Adipocyte (in vitro differentiated cells): Measurements from ENCODE around the gene SPINT4.
"Not testable (repeated sequence)": the region's sequence is repeated elsewhere in the genome, so short reads cannot be mapped to it uniquely, and the experiment has no call there.

Experiments used
- DNase-seq: peaks from one replicate; pipeline ENCODE4 v3.0.0-alpha.2; 2015; ENCODE audit warnings: low read depth
- H3K27me3 ChIP-seq: replicated peaks from 2 replicates; pipeline ENCODE4 v1.7.0; 2013; ENCODE audit warnings: mild to moderate bottlenecking, low read length, moderate library complexity; ENCODE audit not compliant: control insufficient read depth, insufficient read depth
- H3K36me3 ChIP-seq: 2 replicates; pipeline ENCODE4 v1.7.0; 2013; ENCODE audit warnings: low read length, mild to moderate bottlenecking, moderate library complexity; ENCODE audit not compliant: control insufficient read depth, insufficient read depth, severe bottlenecking
- H3K4me1 ChIP-seq: 2 replicates; pipeline ENCODE4 v1.7.0; 2013; ENCODE audit warnings: mild to moderate bottlenecking, low read length, moderate library complexity; ENCODE audit not compliant: control insufficient read depth, insufficient read depth
- H3K4me3 ChIP-seq: 2 replicates; pipeline ENCODE4 v1.7.0; 2013; ENCODE audit warnings: mild to moderate bottlenecking, low read length, moderate library complexity
- H3K9ac ChIP-seq: 2 replicates; pipeline ENCODE4 v1.7.0; 2013; ENCODE audit warnings: mild to moderate bottlenecking, low read length, moderate library complexity
- H3K9me3 ChIP-seq: 2 replicates; pipeline ENCODE4 v1.7.0; 2013; ENCODE audit warnings: mild to moderate bottlenecking, low read length, moderate library complexity; ENCODE audit not compliant: control insufficient read depth

SPINT4 gene

DNA sequence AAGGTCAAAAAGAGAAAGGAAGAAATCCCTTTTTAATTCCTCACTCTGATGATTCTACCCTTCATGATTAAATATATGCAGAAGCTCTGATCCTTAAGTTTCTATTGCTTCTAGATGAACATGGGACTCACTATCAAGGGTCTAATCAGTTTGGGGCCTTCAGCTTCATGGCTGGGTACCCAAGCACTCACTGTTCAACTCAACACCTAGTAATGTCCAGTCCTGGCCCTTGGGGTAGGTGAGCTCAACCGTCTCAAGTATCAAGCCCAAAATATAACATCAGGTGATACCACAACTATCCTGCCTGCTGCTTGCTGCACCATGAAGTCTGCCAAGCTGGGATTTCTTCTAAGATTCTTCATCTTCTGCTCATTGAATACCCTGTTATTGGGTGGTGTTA is at the start of gene SPINT4:
Gene SPINT4, plus strand, starts transcription at position 301 of the 400 bp plus-strand sequence. Its CDS starts 21 bp downstream, at position 322.
- no peak for DNase-seq
- no peaks in the 10 kb centered on the region for H3K27me3 ChIP-seq
- H3K9ac ChIP-seq: no peak within 1 kb of the TSS
- H3K4me3 ChIP-seq: no peak within 1 kb of the TSS
- H3K4me1 ChIP-seq: peaks cover 13% of the 10 kb centered on the region
- peaks cover 2% of the 10 kb centered on the region for H3K9me3 ChIP-seq
- no peaks in the 10 kb centered on the region for H3K36me3 ChIP-seq

DNA sequence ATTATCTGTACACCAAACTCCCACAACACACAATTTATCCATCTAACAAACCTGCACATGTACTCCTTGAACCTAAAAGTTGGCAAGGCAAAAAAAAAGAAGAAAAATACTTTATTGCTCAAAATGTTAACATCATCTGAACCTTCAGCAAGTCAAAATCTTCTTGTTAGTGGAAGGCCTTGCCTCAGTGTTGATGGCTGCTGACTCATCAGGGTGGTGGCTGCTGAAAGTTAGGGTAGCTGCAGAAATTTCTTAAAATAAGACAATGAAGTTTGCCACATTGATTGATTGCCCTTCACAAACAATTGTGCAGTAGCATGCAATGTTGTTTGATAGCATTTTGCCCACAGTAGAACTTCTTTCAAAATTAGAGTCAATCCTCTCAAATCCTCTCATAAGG is 49.4 kb upstream of the SPINT4 start:
- Histone ChIP-seq H3K4me3 (no peak overlapping the region), H3K9ac (no peak overlapping the region), H3K36me3 (no peaks in the 10 kb centered on the region), H3K9me3 (peaks cover 31% of the 10 kb centered on the region), H3K4me1 (no peaks in the 10 kb centered on the region), H3K27me3 (no peaks in the 10 kb centered on the region)
- DNase-seq: no peak

DNA sequence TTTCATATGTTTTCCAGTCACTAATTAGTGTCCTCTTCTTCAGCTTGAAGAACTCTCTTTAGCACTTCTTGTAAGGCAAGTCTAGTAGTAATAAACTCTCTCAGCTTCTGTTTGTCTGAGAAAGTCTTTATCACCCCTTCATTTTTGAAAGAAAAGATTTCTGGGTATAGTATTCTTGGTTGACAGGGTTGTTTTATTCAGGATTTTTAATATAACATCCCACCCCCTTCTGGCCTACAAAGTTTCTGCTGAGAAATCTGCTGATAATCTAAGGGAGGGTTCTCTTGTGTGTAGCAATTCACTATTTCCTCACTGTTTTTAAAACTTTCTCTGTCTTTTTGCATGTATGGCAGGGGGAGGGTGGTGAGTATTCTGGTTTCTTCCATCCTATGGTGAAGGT is 42.5 kb upstream of the SPINT4 start:
- H3K36me3 ChIP-seq: no peaks in the 10 kb centered on the region
- no peaks in the 10 kb centered on the region for H3K4me1 ChIP-seq
- no peak for DNase-seq
- no peak overlapping the region for H3K4me3 ChIP-seq
- H3K27me3 ChIP-seq: peaks cover 10% of the 10 kb centered on the region
- no peak overlapping the region for H3K9ac ChIP-seq
- peaks cover 49% of the 10 kb centered on the region for H3K9me3 ChIP-seq

DNA sequence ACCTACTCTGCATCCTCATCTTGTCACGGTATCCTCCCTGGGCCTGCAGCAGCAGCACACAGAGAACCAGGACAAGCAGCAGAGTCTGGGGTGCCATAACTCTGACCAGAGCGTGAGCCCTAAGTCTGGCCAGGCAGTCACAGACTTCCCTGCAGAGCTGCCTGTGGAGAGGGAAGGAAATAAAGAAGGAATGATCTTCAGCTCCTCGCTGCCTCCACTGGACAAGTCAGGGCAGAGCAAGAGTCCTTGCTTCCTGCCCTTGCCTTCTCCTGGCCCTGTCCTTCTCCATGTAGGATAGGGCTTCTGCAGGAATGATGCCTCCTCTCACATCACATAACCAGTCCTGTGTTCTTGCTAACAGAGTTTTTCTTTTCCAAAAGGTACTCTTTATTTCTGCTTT is 36.3 kb upstream of the SPINT4 start:
- H3K4me3 ChIP-seq: no peak overlapping the region
- peaks cover 10% of the 10 kb centered on the region for H3K27me3 ChIP-seq
- H3K9ac ChIP-seq: no peak overlapping the region
- DNase-seq: no peak
- no peaks in the 10 kb centered on the region for H3K4me1 ChIP-seq
- H3K36me3 ChIP-seq: no peaks in the 10 kb centered on the region
- peaks cover 4% of the 10 kb centered on the region for H3K9me3 ChIP-seq

DNA sequence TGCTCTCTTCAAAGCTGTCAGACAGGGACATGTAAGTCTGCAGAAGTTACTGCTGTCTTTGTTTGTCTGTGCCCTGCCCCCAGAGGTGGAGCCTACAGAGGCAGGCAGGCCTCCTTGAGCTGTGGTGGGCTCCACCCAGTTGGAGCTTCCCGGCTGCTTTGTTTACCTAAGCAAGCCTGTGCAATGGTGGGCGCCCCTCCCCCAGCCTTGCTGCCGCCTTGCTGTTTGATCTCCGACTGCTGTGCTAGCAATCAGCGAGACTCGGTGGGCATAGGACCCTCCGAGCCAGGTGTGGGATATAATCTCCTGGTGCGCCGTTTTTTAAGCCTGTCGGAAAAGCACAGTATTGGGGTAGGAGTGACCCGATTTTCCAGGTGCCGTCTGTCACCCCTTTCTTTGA is 28.8 kb upstream of the SPINT4 start:
- not testable (repeated sequence) for H3K9me3 ChIP-seq

DNA sequence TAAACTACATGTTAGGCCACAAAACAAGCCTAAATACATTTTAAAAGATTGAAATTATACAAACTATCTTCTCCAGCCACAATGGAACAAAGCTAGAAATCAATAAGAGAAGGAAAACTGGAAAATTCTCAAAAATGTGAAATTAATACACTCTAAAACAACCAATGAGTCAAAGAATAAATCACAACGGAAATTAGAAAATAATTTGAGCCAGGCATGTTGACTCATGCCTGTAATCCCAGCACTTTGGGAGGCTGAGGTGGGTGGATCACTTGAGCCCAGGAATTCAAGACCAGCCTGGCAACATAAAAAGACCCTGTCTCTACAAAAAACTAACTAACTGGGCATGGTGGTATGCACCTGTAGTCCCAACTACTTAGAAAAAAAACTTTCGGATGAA is 26.7 kb upstream of the SPINT4 start:
- Histone ChIP-seq H3K27me3 (no peaks in the 10 kb centered on the region), H3K36me3 (no peaks in the 10 kb centered on the region), H3K9ac (no peak overlapping the region), H3K4me3 (no peak overlapping the region), H3K9me3 (no peaks in the 10 kb centered on the region), H3K4me1 (no peaks in the 10 kb centered on the region)
- DNase-seq: no peak

More for the DNA sequence above, 28.8 kb upstream of the SPINT4 start:
- not testable (repeated sequence) for DNase-seq, H3K27me3 ChIP-seq, H3K36me3 ChIP-seq, H3K9ac ChIP-seq, H3K4me3 ChIP-seq, H3K4me1 ChIP-seq

DNA sequence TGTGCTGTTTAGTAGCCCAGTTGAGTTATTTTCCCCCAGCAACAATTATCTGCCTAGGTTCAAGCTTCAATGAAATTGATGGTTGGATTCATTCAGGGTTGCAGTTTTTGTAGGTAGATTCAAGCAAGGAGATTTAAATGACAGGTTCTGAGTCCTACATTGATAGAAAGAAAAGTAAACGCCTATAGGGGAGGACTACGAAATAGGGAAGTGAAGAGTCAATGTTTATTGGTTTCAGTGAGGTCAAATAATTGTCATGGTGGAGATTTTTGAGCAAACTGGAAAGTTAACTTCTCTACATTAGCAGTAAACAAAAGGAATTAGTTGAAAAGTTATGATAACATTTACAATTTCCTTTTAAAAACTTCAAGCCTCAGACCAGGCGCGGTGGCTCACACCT is 21.0 kb upstream of the SPINT4 start:
- Histone ChIP-seq H3K27me3 (no peaks in the 10 kb centered on the region), H3K9me3 (no peaks in the 10 kb centered on the region), H3K9ac (no peak overlapping the region), H3K36me3 (no peaks in the 10 kb centered on the region), H3K4me3 (no peak overlapping the region), H3K4me1 (no peaks in the 10 kb centered on the region)
- no peak for DNase-seq

DNA sequence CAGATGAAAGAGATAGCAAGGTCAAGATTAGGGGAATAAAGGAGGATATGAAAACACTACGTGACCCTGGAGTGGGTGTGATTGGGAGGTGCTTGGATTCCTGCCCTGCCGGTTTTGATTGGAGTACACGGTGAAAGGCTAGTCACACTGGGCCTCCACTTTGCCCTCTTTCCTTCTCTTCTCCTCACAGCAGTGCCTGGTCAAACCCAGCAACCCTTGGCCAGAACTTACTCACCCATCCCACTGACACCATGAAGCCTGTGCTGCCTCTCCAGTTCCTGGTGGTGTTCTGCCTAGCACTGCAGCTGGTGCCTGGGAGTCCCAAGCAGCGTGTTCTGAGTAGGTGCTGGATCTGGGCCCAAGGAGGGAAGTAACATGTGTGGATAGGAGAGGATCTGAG is 20.3 kb upstream of the SPINT4 start, which contains the start of gene WFDC13:
Gene WFDC13, plus strand, starts transcription at position 166 of the 400 bp plus-strand sequence. Its CDS starts 86 bp downstream, at position 252.
- Histone ChIP-seq H3K9ac (no peak within 1 kb of the TSS), H3K27me3 (no peaks in the 10 kb centered on the region), H3K4me1 (no peaks in the 10 kb centered on the region), H3K36me3 (no peaks in the 10 kb centered on the region), H3K4me3 (no peak within 1 kb of the TSS), H3K9me3 (no peaks in the 10 kb centered on the region)
- no peak for DNase-seq

DNA sequence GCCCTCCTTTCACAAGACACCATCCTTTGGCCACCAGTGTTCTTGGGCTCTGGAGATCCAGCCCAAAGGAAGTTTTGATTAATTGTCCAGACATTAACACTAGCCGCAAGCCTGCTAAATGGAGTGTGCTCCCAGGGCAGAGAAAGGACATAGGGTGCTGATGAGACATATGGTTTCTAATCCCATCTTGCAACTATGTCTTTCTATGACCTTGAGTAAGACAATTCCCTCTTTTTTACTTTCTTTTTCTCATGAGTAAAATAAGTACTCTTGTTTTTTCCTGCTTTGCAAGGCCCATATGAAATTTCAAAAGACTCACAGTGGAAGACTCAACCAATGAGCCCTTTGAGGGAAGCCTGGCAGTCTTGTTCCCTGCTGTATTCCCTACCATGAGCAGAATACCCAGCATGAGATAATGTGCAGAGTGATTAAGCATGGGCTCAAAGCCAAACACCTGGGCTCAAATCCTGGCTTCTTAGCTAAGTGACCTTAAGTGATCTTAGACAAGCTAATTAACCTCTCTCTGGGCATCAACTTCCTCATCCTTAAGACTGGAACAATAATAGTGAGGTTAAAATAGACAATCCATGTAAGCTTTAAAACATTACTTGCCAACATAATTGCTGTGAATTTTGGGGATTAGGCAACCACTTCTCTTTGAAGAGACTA is 17.0 kb upstream of the SPINT4 start, which contains the start of gene WFDC10B:
Gene WFDC10B, minus strand, starts transcription at position 51 of the 669 bp plus-strand sequence. CDS start 19,027 bp downstream, outside the sequence.
- Histone ChIP-seq H3K36me3 (no peaks in the 10 kb centered on the region), H3K9me3 (no peaks in the 10 kb centered on the region), H3K27me3 (no peaks in the 10 kb centered on the region), H3K4me1 (no peaks in the 10 kb centered on the region), H3K4me3 (no peak within 1 kb of the TSS), H3K9ac (no peak within 1 kb of the TSS)
- DNase-seq: no peak

DNA sequence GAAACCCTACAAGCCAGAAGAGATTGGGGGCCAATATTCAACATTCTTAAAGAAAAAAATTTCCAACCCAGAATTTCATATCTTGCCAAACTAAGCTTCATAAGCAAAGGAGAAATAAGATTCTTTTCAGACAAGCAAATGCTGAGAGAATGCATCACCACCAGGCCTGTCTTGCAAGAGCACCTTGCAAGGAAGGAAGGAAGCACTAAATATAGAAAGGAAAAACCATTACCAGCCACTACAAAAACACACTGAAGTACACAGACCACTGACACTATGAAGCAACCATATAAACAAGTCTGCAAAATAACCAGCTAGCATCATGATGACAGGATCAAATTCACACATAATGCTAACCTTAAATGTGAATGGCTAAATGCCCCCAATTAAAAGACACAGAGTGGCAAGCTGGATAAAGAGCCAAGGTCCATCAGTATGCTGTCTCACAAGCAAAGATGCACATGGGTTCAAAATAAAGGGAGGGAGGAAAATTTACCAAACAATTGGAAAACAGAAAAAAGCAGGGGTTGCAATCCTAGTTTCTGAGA is 5.9 kb upstream of the SPINT4 start:
- not testable (repeated sequence) for DNase-seq, H3K27me3 ChIP-seq, H3K9ac ChIP-seq, H3K4me3 ChIP-seq, H3K36me3 ChIP-seq, H3K9me3 ChIP-seq, H3K4me1 ChIP-seq

DNA sequence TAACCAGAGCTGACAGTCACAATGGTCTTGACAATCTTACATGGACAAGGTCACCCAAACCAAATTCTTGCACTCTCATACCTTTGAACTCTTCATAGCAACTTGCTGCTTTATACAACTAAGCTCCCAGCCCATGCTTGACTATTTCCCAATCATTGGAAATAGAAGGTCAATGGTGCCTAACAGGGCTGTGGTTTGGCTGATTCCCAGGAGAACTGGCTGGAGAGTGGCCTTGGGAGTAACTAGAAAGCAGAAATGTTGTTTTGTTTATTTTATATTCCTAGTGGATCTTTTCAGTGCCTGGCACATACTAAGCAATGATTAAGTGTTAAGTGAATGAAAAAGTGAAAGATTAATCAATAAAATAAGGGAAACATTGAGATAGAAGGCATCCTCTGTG is 3.0 kb downstream of the SPINT4 start:
- H3K36me3 ChIP-seq: no peaks in the 10 kb centered on the region
- DNase-seq: no peak
- no peaks in the 10 kb centered on the region for H3K9me3 ChIP-seq
- no peak overlapping the region for H3K4me3 ChIP-seq
- no peak overlapping the region for H3K9ac ChIP-seq
- H3K27me3 ChIP-seq: no peaks in the 10 kb centered on the region
- peaks cover 13% of the 10 kb centered on the region for H3K4me1 ChIP-seq
